Measurements from ENCODE around the gene UNC119B. TPM values are rescaled to one million over a fixed set of nuclear protein-coding genes. Genes with fewer than 3 reads are reported as not detected.

Gene UNC119B
- total and polyA plus RNA-seq, 4 donors, result 8.6 to 43.2 (median 25.7) TPM

DNA sequence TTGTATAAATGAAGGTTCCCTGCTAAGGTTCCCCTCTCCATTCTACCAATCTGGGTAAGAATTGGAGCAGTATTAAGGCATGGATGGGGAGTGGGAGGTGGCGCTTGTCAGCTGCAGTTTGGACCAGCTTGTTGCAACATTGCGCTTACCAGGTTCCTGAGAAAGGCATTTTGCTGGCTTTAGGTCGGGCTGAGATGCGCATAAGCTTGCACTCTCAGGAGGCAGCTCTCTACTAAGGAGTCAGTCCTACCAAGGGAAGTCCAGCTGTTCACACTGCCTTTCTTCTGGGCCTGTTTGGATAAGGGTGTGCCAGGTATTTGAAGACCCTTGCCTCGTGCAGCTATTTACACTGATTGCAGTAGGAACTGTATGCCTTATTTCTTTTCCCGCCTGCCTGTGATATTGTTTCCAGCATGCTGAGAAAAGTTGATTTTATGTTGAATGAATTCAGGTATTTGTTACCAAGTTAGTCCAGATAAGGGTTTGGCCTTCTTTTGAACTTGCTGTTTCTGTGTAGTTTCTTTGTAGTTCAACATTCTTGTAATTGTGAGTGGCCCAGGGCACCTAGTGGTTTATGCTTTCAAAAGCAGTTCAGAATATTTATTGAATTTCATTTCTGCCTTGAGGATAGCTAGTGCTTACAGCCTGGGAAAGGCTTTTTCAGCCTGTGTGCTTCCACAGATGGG, 20.7 kb upstream of the UNC119B start:
- H3K27ac ChIP-seq (ENCODE audit: low read depth in 1 of 2, low read length in 1 of 2), result no peak overlapping the region
- peak; percentile 14 to 59 (median 32) for DNase-seq
- 61 to 73% methylated on average over 6 of the region's 6 CpGs for WGBS, 2 donors

DNA sequence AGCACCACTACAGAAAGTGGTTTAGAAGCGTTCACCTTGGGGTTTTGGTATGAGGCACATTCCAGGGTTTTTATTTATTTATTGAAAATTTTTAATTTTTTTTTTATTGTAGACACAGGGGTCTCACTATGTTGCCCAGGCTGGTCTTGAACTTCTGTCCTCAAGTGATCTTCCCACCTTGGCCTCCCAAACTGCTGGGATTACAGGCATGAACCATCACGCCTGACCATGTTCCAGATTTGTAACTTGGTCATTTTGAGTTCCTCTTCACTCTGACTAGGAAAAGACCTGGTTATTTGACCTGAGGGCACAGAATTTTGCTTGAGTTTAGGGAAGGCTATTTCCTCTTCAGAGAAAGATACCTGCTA, 20.2 kb upstream of the UNC119B start:
- Histone ChIP-seq H3K36me3 (ENCODE audit: control insufficient read depth in 4 of 4, insufficient read depth in 4 of 4, low read length in 4 of 4) (peaks cover 8 to 15% (median 11%) of the 10 kb centered on the region in 4 donors), H3K27me3 (ENCODE audit: control insufficient read depth in 3 of 3, insufficient read depth in 3 of 3, low read length in 2 of 3) (no peaks in the 10 kb centered on the region), H3K27ac (ENCODE audit: low read depth in 1 of 2, low read length in 1 of 2) (no peak overlapping the region), H3K4me1 (ENCODE audit: control insufficient read depth in 5 of 5, insufficient read depth in 5 of 5, low read length in 5 of 5) (peaks cover 7 to 44% (median 27%) of the 10 kb centered on the region in 5 donors), H3K9me3 (ENCODE audit: control insufficient read depth in 4 of 4, insufficient read depth in 3 of 4, low read length in 3 of 4) (no peaks in the 10 kb centered on the region), H3K9ac (ENCODE audit: insufficient read depth in 1 of 2, low read length in 2 of 2) (no peak overlapping the region), H3K4me3 (no peak overlapping the region)
- 79 to 91% methylated on average over 2 of the region's 2 CpGs for WGBS, 2 donors
- TF ChIP-seq, protein P1, sequence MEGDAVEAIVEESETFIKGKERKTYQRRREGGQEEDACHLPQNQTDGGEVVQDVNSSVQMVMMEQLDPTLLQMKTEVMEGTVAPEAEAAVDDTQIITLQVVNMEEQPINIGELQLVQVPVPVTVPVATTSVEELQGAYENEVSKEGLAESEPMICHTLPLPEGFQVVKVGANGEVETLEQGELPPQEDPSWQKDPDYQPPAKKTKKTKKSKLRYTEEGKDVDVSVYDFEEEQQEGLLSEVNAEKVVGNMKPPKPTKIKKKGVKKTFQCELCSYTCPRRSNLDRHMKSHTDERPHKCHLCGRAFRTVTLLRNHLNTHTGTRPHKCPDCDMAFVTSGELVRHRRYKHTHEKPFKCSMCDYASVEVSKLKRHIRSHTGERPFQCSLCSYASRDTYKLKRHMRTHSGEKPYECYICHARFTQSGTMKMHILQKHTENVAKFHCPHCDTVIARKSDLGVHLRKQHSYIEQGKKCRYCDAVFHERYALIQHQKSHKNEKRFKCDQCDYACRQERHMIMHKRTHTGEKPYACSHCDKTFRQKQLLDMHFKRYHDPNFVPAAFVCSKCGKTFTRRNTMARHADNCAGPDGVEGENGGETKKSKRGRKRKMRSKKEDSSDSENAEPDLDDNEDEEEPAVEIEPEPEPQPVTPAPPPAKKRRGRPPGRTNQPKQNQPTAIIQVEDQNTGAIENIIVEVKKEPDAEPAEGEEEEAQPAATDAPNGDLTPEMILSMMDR (IDR thresholded peaks at IDR 0.05; ENCODE audit: control extremely low read depth, extremely low read depth), result no peak
- DNase-seq (no peak), ATAC-seq (ENCODE audit: insufficient read depth, low FRiP score) (no peak)

More for the DNA sequence above, 20.7 kb upstream of the UNC119B start:
- no peaks in the 10 kb centered on the region for H3K9me3 ChIP-seq (ENCODE audit: control insufficient read depth in 4 of 4, insufficient read depth in 3 of 4, low read length in 3 of 4)
- H3K27me3 ChIP-seq (ENCODE audit: control insufficient read depth in 3 of 3, insufficient read depth in 3 of 3, low read length in 2 of 3), result no peaks in the 10 kb centered on the region
- ATAC-seq (ENCODE audit: insufficient read depth, low FRiP score), result no peak
- peak overlapping the region in 1 of 2 donors; percentile 78 for H3K9ac ChIP-seq (ENCODE audit: insufficient read depth in 1 of 2, low read length in 2 of 2)
- H3K4me3 ChIP-seq, result no peak overlapping the region
- TF ChIP-seq, protein P1 (IDR thresholded peaks at IDR 0.05; ENCODE audit: control extremely low read depth, extremely low read depth), result no peak
- H3K4me1 ChIP-seq (ENCODE audit: control insufficient read depth in 5 of 5, insufficient read depth in 5 of 5, low read length in 5 of 5), result peaks cover 7 to 44% (median 27%) of the 10 kb centered on the region in 5 donors
- peaks cover 4 to 10% (median 6%) of the 10 kb centered on the region in 4 donors for H3K36me3 ChIP-seq (ENCODE audit: control insufficient read depth in 4 of 4, insufficient read depth in 4 of 4, low read length in 4 of 4)

DNA sequence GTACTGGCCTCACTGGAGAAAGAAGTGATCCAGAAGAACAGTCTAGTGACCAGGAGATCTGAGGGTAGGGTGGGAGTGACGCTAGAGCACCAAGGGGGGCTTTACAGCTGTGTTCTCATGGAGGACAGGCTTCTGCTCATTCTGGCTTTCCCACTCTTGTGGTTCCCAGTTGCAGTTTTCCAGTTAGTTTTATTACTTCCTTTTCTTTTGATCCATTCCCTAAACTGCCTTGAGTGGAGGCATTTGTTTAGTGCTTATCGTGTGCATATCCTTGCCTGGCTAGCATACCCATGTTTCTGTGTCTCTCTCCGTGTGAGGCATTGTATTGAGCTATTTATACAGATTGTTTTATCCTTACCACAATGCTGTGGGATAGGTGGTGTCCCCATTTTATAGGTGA, 19.3 kb upstream of the UNC119B start:
- Histone ChIP-seq H3K27ac (ENCODE audit: low read depth in 1 of 2, low read length in 1 of 2) (no peak overlapping the region), H3K9me3 (ENCODE audit: control insufficient read depth in 4 of 4, insufficient read depth in 3 of 4, low read length in 3 of 4) (no peaks in the 10 kb centered on the region), H3K4me3 (no peak overlapping the region), H3K9ac (ENCODE audit: insufficient read depth in 1 of 2, low read length in 2 of 2) (no peak overlapping the region), H3K4me1 (ENCODE audit: control insufficient read depth in 5 of 5, insufficient read depth in 5 of 5, low read length in 5 of 5) (peaks cover 7 to 39% (median 27%) of the 10 kb centered on the region in 5 donors), H3K36me3 (ENCODE audit: control insufficient read depth in 4 of 4, insufficient read depth in 4 of 4, low read length in 4 of 4) (peaks cover 12 to 23% (median 17%) of the 10 kb centered on the region in 4 donors), H3K27me3 (ENCODE audit: control insufficient read depth in 3 of 3, insufficient read depth in 3 of 3, low read length in 2 of 3) (no peaks in the 10 kb centered on the region)
- TF ChIP-seq, protein P1 (IDR thresholded peaks at IDR 0.05; ENCODE audit: control extremely low read depth, extremely low read depth), result no peak
- 68 to 76% methylated on average over 3 of the region's 3 CpGs for WGBS, 2 donors
- ATAC-seq (ENCODE audit: insufficient read depth, low FRiP score), result no peak
- DNase-seq, result no peak
